Measurements from ENCODE around the gene MTX1.
A peak's percentile ranks its signal among the peaks of the same experiment; 100 is the strongest.
"Not testable (repeated sequence)": the region's sequence is repeated elsewhere in the genome, so short reads cannot be mapped to it uniquely, and the experiment has no call there.

Gene MTX1, protein sequence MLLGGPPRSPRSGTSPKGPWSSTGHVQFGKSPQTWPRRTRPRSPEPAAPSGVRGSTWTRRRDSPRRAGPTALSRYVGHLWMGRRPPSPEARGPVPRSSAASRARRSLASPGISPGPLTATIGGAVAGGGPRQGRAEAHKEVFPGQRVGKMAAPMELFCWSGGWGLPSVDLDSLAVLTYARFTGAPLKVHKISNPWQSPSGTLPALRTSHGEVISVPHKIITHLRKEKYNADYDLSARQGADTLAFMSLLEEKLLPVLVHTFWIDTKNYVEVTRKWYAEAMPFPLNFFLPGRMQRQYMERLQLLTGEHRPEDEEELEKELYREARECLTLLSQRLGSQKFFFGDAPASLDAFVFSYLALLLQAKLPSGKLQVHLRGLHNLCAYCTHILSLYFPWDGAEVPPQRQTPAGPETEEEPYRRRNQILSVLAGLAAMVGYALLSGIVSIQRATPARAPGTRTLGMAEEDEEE

DNA sequence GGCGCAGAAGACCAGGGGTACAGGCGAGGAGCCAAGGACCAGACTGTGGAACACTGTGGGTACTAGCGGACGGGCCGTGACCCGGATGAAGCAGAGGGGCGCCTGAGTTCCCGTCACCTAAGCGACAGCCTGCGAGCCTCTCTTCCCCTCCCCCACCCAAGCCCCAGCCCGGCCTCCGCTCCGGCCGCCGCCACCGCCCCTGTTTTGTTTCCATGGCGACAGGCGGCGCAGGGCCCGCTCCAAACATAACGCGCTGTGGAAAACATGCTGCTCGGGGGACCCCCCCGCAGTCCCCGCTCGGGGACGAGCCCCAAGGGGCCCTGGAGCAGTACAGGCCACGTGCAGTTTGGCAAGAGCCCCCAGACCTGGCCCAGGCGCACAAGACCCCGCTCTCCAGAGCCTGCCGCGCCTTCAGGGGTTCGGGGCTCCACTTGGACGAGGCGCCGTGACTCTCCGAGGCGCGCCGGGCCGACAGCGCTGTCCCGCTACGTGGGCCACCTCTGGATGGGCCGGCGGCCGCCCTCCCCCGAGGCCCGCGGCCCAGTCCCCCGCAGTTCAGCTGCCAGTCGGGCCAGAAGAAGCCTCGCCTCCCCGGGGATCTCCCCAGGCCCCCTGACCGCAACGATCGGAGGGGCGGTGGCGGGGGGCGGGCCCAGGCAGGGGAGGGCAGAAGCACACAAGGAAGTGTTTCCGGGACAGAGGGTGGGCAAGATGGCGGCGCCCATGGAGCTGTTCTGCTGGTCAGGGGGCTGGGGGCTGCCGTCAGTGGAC, at the start of gene MTX1:
TSS of gene MTX1 (plus strand) at position 155 of the 771 bp plus-strand sequence. CDS start at position 265, 110 bp downstream.
- DNase-seq = peak; percentile 94

DNA sequence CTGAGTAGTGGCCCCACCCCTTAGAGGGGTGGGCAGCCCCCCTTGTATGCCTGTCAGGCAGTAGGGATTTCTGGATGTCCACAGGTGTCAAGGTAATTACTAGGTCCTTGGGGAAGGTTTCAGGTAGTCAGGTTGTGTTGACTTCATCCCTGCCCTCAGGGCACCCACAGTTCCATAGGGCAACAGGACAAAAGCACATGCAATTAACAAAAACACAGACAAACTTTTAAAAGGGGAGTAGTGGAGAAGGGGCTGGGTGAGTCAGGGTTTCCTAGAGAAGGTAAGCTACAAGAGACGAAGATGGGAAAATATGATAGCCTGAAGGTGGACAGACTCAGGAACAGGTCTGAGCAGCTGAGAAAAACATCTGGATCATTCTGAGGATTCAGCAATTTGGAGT, 49.5 kb upstream of the MTX1 start:
- DNase-seq = no peak

DNA sequence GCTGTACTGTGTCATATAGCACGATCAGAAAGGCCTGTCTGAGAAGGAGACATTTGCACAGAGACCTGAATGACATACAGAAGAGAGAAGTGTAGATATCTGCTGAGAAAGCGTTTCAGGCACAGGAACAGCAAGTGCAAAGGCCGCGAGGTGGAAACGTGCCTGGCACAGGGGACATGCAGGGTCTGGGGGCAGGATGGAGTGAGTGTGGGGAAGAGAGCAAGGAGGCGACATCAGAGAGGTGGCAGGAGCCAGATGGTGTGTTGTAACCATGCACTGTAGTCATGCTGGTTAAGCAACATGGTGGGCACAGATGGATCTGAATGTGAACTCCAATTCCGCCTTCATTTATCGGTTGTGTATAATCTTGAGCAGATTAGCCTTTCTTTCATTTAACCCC, 48.4 kb upstream of the MTX1 start:
- DNase-seq = no peak

DNA sequence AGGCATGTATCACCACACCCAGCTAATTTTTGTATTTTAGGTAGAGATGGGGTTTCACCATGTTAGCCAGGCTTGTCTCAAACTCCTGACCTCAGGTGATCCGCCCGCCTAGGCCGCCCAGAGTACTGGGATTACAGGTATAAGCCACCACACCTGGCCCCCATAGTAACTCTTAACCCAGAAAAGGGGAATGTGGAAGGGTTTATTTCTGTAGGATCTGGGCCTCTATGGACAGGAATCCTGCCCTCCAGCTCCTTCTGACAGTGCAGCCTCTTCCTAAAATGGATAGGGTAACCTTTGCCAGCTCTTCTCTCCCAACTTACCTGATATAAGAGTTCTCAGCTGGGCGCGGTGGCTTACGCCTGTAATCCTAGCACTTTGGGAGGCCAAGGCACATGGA, 45.9 kb upstream of the MTX1 start:
- not testable (repeated sequence) for DNase-seq

DNA sequence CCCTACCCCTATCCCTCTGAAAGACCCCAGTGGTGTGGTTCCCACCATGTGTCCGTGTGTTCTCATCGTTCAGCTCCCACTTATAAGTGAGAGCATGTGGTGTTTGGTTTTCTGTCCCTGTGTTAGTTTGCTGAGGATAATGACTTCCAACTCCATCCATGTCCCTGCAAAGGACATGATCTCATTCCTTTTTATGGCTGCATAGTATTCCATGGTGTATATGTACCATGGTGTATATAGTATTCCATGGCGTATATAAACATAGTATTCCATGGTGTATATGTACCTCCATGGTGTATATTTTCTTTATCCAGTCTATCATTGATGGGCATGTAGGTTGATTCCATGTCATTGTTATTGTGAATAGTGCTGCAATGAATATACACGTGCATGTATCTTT, 44.7 kb upstream of the MTX1 start:
- DNase-seq = not testable (repeated sequence)

DNA sequence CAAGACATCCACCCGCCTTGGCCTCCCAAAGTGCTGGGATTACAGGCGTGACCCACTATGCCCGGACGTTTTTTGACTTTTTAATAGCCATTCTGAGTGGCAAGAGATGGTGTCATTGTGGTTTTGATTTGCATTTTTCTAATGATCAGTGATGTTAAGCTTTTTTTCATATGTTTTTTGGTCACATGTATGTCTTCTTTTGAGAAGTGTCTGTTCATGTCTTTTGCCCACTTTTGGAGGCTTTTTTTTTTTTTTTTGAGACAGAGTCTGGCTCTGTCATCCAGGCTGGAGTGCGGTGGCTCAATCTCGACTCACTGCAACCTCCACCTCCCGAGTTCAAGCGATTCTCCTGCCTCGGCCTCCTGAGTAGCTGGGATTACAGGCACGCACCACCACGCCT, 43.9 kb upstream of the MTX1 start:
- not testable (repeated sequence) for DNase-seq

DNA sequence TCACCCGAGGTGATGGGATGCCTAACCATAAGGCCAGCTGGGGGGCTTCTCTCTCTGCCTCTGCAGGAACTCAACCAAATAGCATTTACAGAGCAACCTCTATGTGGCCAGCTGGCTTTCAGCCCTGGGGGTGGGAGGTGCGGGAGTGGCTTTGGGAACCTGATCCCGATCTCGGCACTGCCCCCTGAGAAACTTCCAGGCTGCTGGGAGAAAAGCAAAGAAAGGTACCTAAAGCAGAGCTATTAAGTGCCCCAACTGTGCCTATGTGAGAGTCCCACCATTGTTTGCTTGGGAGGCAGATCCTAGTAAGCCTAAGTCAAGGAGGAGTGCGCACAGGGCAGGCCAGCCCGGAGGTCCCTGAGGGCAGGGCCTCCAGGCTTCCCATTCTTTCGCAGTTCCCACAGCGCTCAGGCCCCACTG, 42.4 kb upstream of the MTX1 start:
- no peak for DNase-seq

DNA sequence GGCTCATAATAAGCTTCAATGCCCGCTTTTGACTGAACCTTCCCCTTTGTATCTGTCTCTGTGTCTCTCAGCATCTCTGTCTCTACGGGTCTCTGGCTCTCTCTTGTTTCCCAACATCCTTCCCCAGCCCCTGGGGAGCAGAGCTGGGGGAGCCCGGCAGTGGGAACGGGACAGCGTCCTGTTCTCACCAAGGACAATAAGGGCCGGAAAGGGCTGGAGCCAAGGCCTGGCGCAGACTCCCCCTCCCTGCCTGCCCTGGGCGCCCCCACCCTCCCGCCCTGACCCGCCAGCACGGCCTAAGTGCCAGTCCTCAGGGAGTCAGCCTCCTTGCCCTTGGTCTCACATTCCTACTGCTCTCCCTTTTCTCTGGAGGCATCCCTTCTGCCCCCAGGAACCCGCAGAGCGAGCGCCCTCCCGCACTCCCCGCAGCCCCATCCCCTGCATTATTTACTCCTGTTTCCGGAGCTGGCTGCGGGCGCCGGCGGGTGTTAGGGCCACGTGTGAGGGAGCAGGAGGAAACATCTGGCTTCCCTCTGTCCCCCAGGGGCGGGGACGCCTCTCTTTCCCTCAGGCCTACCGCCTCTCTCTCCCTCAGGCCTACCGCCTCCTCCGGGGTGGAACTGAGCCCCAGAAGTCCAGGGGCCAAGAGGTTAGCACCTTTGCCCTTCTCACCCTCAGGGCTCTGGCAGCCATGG, 41.9 kb upstream of the MTX1 start:
- DNase-seq = peak; percentile 56

DNA sequence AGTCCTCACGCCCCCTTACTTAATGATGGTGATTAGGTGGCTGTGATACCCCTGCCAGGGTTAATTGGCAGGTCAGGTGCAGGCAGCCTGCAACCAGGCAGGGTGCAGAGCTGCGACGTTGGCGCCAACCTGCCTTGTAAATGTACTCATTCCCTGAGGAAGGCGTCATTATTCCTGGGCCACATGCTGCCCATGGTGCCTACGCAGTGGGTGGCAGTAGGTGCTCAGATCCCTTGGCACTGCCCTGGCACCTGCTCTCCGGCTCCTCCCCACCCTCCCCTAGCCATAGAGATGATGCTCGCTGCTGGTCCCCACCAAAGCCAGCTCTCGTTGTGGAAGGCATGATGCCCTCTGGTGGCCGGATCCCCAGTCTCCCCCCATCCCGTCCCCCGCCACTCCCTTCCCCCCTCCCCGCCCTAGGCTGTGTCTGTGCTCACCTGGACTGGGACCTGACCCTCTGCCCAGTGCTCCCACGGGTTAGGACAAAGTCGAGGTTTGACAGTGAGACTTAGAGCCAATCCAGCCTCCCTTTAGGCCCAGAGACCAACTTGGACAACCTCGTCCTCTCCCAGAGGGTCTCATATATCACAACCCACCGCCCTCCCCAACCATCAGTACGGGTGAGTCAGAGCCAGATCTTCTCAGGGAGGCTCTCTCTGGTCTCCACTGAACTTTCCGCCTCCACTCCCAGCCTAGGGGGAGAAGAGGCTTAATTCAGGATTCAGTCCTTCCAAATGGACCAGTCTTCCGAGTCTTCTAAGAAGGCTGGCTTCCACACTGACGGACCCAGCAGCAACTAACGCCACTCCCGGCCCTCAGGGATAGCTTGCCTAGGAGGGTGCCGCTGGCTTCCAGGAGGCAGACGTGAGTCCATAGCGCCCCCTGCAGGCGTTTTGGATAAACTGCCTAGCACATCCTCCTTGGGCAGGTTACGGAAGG, 41.1 kb upstream of the MTX1 start:
- peak; percentile 97 for DNase-seq

DNA sequence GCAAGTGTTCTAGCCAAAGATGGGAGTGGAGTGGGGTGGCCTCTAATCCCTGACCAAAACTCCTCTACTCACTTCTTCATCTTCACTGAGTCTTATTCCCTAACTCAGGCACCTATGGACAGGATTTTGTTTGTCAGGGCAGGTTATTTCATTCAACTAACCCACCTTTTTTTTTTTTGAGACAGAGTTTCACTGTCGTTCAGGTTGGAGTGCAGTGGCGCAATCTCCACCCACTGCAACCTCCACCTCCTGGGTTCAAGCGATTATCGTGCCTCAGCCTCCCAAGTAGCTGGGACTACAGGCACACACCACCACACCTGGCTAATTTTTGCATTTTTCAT, 40.4 kb upstream of the MTX1 start:
- DNase-seq = not testable (repeated sequence)

DNA sequence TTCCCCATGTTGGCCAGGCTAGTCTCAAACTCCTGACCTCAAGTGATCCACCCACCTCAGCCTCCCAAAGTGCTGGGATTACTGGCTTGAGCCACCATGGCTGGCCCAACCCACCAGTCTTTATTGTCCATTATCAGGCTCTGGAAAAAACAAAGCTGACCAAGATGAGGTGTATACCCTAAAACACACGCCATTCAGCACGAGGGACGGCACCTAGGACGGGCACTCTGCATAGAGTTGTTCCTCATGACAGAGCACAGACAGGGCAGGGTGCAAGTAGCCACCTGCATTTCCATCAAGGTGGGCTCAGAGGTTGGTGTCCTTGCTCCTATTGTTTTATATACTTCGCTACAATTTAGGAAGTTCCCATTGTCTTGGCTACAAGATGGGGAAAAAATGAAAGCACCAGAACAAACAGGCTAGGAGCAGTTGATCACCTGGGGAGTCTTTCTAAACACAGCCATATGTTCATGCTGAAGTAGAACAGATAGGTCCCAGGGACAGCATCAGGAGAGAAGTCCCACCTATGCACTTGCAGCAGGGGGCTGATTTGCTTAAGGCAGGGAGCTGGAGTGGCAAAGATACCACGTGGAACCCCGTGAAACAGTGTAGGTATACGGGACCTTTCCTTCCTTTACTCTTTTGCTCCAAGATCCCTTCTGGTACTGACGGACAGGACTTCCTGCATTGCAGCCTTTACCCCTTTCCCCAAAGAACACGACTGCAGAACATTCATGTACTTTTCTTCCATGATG, 39.9 kb upstream of the MTX1 start:
- no peak for DNase-seq

DNA sequence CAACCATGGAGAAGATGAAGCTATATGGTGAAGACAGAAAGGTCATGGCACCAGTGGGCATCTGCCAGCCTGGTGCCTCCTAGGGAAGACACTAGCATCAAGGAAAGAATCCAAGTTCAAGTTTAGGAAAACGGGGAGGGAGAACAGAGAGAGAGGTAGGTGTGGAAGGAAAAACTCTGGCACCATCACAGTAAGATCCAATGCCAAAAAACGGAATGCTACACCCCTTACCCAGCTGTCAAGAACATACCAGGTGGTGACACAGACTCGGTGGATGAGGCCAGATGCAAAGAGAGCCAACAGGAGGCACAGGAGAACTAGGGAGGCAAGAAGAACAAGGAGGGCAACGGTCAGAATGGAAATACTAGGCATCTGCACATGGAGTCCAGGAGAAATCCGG, 39.0 kb upstream of the MTX1 start:
- DNase-seq = no peak

DNA sequence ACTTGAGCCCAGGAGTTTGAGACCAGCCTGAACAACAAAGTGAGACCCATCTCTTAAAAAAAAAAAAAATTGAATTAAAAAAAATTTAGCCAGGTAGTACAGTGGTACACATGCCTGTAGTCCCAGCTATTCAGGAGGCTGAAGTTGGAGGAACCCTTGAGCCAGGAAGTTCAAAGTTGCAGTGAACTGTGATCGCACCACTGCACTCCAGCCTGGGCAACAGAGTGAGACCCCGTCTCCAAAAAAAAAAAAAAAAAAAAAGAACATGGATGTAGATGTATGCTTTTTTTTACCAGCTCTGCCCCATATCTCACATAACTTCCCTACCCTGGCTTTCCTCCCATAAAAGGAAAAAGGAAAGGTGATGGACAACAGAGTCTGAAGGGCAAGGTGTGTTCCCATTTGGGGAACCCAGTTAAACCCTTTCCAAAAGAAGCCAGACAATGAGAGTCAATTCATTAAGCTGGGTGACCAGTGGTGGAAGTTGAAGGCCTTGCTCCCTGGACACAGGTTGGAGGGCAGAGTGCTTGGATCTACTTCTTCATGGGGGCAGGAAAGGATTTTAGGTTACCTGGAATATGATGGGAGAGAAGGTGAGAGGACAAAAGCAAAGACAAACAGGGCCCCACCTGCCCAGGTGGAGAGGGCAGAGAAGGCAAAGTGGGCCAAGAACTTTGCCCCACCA, 38.3 kb upstream of the MTX1 start:
- no peak for DNase-seq

DNA sequence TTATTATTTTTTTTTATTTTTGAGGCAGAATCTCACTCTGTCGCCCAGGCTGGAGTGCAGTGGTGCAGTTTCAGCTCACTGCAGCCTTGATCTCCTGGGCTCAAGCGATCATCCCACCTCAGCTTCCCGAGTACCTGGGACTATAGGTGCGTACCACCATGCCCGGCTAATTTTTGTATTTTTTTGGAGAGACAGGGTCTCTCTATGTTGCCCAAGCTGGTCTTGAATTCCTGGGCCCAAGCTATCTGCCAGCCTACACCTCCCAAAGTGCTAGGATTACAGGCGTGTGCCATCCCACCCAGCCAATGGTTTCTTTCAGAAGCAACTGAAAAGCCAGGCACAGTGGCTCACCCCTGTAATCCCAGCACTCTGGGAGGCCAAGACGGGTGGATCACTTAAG, 37.7 kb upstream of the MTX1 start:
- no peak for DNase-seq

DNA sequence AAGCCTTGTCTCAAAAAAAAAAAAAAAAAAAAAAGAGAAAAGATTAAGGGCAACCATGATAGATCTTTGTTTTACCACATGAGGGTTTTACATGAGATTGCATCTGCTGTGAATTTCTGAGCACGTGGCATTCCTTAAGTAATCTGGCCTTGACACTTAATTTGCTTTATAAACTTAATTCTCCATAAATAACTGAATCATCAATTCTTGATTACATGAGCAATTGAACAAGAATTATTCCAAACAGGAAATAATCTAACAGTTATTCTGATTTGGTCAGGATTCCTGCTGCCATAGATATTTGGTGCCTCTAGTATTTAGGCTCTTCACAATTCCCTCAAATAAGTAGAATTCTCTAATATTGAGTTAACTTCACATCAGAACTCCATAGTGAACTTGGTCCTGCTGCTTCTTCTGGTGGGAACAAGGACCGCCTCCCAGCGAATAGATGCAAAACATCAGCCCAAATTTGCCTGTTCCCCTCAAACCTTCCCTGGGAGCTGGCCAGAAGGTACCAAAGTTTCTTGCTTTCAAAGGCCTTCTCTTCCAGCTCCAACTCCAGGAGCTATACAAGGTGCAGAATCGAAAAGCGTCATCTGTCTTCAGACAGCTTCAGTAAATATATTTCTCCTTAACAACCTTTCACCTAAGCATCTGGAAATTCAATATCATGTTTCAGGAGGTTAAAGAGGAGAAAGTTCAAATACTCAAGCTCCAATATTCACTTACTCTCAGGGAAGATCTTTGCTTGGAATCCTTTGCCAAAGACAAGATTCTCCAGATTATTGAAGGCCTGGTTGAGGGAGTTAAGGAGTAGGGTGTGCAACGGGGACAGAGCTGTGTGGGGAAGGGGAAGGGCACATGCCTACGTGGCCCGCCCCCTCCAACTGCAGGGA, 36.4 kb upstream of the MTX1 start:
- no peak for DNase-seq

DNA sequence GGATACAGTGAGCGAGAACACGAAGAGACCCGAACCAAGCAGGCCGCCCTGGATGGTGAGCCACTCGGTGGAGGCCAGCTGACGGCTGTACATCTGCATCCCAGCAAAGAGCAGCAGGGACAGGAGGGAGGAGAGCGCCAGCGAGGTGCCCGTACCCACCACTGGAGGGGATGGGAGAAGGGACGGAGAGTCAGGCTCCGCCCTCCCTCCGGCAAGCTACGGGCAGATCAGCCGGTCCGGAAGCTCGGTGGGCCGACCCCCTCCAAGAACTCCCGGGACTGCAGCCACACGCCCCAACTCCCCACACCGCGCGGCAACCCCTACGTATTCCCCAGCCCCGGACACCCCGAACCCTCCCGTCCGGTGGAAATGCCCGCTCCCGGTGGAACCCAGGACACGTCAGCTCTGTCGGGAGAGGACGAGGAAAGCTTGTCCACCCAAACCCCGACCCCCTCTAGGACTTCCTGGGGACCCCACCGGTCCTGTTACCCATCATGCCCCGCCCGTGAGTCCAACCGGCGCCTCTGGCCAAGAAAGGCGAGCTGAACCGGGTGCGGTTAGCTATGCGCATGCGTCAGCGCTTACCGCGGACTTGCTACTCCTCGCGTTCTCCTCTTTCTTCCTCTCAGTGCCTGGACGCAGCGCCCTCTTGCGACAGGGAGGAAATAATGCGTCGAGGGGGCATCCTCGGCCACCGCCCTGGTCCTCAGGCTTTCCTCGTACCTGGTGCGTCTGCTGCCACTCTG, 35.6 kb upstream of the MTX1 start, which contains the start of gene KRTCAP2:
TSS of gene KRTCAP2 (minus strand) at position 573 of the 746 bp plus-strand sequence. CDS start at position 493, 80 bp downstream.
- peak; percentile 99 for DNase-seq

DNA sequence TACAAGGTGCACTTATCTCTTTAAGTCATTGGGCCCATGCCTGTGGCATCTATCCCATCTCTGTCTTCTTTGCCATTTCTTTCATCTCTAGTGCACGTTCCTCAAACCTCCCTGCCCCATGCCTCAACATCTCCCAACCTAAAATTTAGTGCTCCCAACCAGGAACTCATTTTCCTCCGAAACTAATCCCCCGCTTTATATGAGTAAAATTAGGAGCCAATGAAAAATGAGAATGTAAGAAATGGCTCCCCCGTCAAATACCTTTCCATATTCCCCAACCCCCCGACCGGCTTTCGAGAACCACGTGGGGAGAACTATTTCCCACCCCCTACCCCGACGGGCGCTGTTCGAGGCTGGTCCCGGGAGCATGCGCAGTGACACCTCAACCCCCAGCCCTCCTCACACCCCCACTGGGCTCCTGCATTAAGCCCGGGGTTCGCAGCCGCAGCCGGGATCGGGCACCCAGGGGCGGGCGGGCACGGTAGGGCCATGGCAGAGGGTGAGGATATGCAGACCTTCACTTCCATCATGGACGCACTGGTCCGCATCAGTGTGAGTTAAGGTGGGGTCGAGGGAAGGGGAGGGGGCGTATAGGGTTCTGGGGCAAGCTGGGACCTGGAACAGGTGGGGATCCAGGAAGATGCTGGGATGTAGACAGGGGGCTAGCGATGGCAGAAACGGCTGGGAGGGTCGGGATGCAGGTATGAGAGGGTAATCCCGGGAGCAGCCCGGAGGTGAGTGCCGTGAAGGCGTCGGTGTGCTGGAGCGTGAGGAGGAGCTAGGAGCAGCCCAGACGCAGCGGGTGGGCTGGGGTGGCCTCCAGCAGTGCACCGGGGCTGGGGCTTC, 34.8 kb upstream of the MTX1 start, which contains the start of gene TRIM46:
TSS of gene TRIM46 (plus strand) at position 372 of the 846 bp plus-strand sequence. CDS start at position 490, 118 bp downstream.
- peak; percentile 70 for DNase-seq
